Ascending aorta (tissue), 2 donors: ENCODE measurements around the gene KCNMA1. TPM values are rescaled to one million over a fixed set of nuclear protein-coding genes. Genes with fewer than 3 reads are reported as not detected.

ENCODE experiments used
- DNase-seq, 2 donors: peaks; one replicate each; pipeline ENCODE4 v3.0.0-alpha.2; 2019; ENCODE audit warnings: low spot score in 2 of 2
- H3K27ac ChIP-seq, 2 donors: fragments of 200-600 bp; sonication (generic); one replicate each; pipeline ENCODE4 v1.5.1; 2016 to 2017; ENCODE audit warnings: mild to moderate bottlenecking in 1 of 2
- H3K27me3 ChIP-seq: fragments of 200-600 bp; sonication (generic); one replicate; pipeline ENCODE4 v1.5.1; 2017
- H3K36me3 ChIP-seq, 2 donors: fragments of 200-600 bp; sonication (generic); one replicate each; pipeline ENCODE4 v1.5.1; 2016
- H3K4me1 ChIP-seq, 2 donors: fragments of 200-600 bp; sonication (generic); one replicate each; pipeline ENCODE4 v1.5.1; 2016 to 2017; ENCODE audit warnings: mild to moderate bottlenecking in 1 of 2
- H3K4me3 ChIP-seq, 2 donors: fragments of 200-600 bp; sonication (generic); one replicate each; pipeline ENCODE4 v1.5.1; 2016 to 2017; ENCODE audit warnings: mild to moderate bottlenecking in 1 of 2
- H3K9me3 ChIP-seq, 2 donors: fragments of 200-600 bp; sonication (generic); one replicate each; pipeline ENCODE4 v1.5.1; 2016
- CTCF ChIP-seq, 3 experiments: fragments of 200-600 bp in 2 of 3; fragments of 450-650 bp in 1 of 3; sonication (generic) in 2 of 3; IDR thresholded peaks; one replicate each; pipeline ENCODE4 v1.5.1; 2016 to 2019; ENCODE audit warnings: antibody characterized with exemption in 3 of 3, mild to moderate bottlenecking in 1 of 3, moderate library complexity in 1 of 3
- intact Hi-C: fragments of 100-400 bp; cut with DNase I; formaldehyde crosslinking; loops from one replicate; pipeline ENCODE4 v1.15.1; 2023
- total RNA-seq: library from RNA; depleted of rRNA; stranded (reverse); fragments of >200 nt; gene quantifications from one replicate; pipeline ENCODE4 v1.1.0, GENCODE V29; 2016

Gene KCNMA1
- total RNA-seq, 1 donor from 2014 or later, result 28.6 TPM

DNA sequence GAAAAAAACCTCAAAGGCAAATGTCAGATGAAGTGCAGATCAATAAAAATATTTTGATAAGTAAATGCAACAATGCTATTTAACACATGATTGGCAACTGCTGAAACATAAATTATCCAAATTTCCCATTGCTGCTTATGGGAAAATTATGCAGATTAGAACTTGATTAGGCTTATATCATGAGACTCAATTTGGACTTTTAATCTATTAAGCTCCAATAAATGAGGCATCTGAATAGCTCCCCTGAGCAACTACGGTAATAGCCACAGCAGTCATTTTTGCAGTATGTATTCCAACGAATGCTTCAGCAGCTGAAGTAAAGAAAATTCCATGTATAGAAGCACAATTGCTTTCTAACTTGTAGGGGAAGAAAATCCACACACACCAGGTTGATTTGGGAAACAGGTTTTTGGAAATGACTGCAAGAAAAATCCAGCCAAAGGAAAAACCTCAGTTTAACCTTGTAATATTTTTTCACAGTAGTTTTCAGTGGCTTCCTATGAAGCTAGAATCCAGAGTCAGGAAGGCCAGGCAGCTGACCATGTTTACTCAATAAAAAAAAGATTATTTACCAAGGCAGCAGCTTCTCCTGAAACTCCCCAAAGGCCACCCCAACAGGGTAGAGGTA, 716.1 kb downstream of the KCNMA1 start:
- TF ChIP-seq CTCF (IDR thresholded peaks at IDR 0.05), result no peak
- Histone ChIP-seq H3K4me1 (peaks cover 0 to 4% of the 10 kb centered on the region in 2 donors), H3K4me3 (no peak overlapping the region), H3K27me3 (no peaks in the 10 kb centered on the region), H3K27ac (no peak overlapping the region), H3K9me3 (no peaks in the 10 kb centered on the region), H3K36me3 (no peaks in the 10 kb centered on the region)
- intact Hi-C loops, result no loop called here
- no peak for DNase-seq

DNA sequence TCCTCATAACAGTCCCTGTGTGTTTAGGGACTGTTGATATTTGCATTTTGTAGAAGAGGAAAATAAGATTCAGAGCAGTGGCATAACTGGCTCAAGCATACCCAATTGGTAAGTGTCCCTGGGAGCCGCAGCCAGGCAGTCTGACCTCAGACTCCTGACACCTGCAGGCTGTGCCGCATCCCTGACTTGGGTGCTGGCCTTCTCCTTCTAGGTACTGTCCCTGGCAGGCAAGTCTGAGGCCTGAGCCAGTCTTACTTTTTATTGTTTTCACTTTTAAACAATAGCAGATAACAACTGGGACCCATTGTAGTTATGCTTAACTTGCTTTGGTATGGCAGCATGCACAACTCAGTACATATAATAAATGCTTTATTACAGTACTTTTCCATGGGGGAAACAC, 717.0 kb downstream of the KCNMA1 start:
- no peaks in the 10 kb centered on the region for H3K36me3 ChIP-seq
- no peaks in the 10 kb centered on the region for H3K9me3 ChIP-seq
- DNase-seq, result no peak
- peaks cover 0 to 4% of the 10 kb centered on the region in 2 donors for H3K4me1 ChIP-seq
- intact Hi-C loops, result no loop called here
- TF ChIP-seq CTCF (IDR thresholded peaks at IDR 0.05), result no peak
- no peak overlapping the region for H3K4me3 ChIP-seq
- H3K27ac ChIP-seq, result no peak overlapping the region
- H3K27me3 ChIP-seq, result no peaks in the 10 kb centered on the region

DNA sequence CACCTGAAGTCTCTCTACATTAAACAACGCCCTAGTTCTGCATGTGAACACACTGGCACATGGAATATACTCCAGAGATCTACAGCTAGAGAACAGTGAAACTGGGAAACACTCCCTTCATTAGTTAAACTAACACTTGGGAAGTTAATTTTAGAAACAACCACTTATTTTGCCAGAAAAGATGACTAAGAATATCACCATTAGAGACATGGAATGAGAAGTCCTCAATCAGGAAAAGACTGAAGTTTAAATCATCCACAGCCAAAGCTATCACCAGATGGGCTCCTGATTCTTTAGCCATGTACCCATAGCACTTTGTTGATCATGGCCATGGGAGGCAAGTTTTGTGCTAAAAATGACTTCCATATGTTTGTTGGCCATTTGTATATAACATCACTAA, 719.5 kb downstream of the KCNMA1 start:
- peaks cover 0 to 4% of the 10 kb centered on the region in 2 donors for H3K4me1 ChIP-seq
- no peaks in the 10 kb centered on the region for H3K9me3 ChIP-seq
- no peak for TF ChIP-seq CTCF (IDR thresholded peaks at IDR 0.05)
- peaks cover 0 to 4% of the 10 kb centered on the region in 2 donors for H3K36me3 ChIP-seq
- H3K27ac ChIP-seq, result no peak overlapping the region
- intact Hi-C loops, result no loop called here
- no peak overlapping the region for H3K4me3 ChIP-seq
- DNase-seq, result no peak
- H3K27me3 ChIP-seq, result no peaks in the 10 kb centered on the region

DNA sequence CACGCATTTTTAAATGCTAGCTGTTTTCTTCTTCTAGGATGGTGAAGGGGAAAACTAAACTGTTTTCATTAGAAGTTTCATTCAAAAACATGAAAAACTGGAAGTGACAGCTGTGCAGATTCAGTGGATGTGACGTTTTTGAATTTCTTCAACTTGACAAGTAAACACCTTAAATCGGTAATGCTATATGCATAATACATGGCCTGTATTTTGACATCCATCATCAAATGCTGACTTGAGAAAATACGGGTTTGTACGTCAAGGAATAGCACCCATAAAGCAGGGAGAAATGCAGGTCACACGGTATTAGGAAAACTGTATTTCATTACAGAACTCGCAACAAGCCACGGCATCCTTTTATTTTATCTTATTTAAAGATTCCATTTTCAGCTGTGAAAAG, 720.5 kb downstream of the KCNMA1 start:
- Histone ChIP-seq H3K4me1 (peaks cover 0 to 4% of the 10 kb centered on the region in 2 donors), H3K9me3 (no peaks in the 10 kb centered on the region), H3K27me3 (no peaks in the 10 kb centered on the region), H3K4me3 (no peak overlapping the region), H3K36me3 (peaks cover 0 to 13% of the 10 kb centered on the region in 2 donors), H3K27ac (no peak overlapping the region)
- no peak for TF ChIP-seq CTCF (IDR thresholded peaks at IDR 0.05)
- no peak for DNase-seq
- intact Hi-C loops, result no loop called here

DNA sequence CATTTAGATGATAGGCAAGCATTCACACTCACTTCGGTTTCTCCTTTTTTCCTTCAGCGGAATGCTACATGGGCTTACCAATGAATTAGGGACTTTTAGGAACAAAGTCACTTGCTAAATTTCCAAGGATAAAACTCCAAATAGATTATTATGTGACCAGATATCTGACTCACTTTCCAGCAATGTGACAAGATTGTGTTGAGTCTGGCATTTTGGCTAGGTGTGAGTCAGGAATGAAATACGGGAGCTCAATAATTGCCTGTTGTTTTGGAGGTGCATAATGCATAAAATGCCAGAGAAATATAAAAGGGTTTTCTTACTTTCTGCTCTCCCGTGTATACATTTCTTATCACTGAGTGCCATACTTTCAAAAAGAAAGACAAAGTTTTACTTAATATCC, 721.1 kb downstream of the KCNMA1 start:
- no peak for DNase-seq
- Histone ChIP-seq H3K4me3 (no peak overlapping the region), H3K36me3 (peaks cover 0 to 13% of the 10 kb centered on the region in 2 donors), H3K4me1 (peaks cover 0 to 4% of the 10 kb centered on the region in 2 donors), H3K27ac (no peak overlapping the region), H3K9me3 (no peaks in the 10 kb centered on the region), H3K27me3 (no peaks in the 10 kb centered on the region)
- intact Hi-C loops, result no loop called here
- TF ChIP-seq CTCF (IDR thresholded peaks at IDR 0.05), result no peak

GRCh38 chr10:76915316-76915715, 722.3 kb downstream of the KCNMA1 start:
- Histone ChIP-seq H3K4me1 (peaks cover 0 to 4% of the 10 kb centered on the region in 2 donors), H3K36me3 (peaks cover 0 to 13% of the 10 kb centered on the region in 2 donors), H3K27ac (no peak overlapping the region), H3K27me3 (no peaks in the 10 kb centered on the region), H3K4me3 (no peak overlapping the region), H3K9me3 (no peaks in the 10 kb centered on the region)
- DNase-seq, result no peak
- TF ChIP-seq CTCF (IDR thresholded peaks at IDR 0.05), result no peak
- intact Hi-C loops, result no loop called here
